Activated CD4-positive, alpha-beta T cell treated with anti-CD3 and anti-CD28 coated beads, Interleukin-2, amount 50 U/mL, for 24 hours (primary cell): ENCODE data around the gene CRYAB.
"Not testable (repeated sequence)": the region's sequence is repeated elsewhere in the genome, so short reads cannot be mapped to it uniquely, and the experiment has no call there.

Experiments used
- DNase-seq, 2 donors: peaks; one replicate each; pipeline ENCODE4 v3.0.0-alpha.2; 2020; ENCODE audit warnings: low read depth in 1 of 2, low spot score in 1 of 2

Gene CRYAB

DNA sequence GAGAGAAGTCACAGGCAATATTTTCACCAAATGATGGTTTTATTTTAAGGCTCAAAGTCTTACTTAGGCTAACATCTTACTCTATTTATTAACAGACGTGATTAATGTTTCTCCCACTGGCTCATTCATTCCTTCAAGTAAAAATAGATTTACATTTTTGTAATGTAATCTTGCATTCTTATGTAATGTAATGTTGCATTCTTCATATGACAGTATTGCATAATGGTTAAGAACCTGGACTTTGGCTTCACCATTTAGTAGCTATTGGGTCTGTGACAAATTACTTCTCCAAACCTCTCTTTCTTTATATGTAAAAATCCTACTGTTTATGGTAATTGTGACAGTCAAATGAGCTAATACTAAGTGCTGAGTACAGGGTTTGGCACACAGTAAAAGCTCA is 22.3 kb upstream of the CRYAB start:
- no peak for DNase-seq

- DNase-seq: not testable (repeated sequence)
Measured at GRCh38 chr11:111933176-111933575, 21.6 kb upstream of the CRYAB start.

DNA sequence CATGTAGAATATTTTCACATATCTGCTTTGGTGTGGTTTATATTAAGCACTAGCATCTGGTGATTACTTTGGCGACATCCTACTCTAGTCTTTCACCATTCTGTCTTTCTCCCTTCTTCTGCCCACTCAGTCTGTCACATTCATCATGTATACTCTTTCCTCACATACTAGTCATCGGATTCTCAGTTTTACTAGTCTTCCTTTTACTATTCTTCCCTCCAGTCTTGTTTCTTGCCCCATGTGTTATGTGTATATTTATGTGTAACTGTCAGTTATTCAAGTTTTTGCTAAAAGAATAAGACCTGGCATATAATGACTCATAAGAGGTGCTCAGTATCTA is 21.0 kb upstream of the CRYAB start:
- DNase-seq: no peak

- DNase-seq: no peak
Measured at GRCh38 chr11:111930472-111930871, 18.9 kb upstream of the CRYAB start.

GRCh38 chr11:111926505-111927391 is 15.2 kb upstream of the CRYAB start:
- peak; percentile 88 to 92 for DNase-seq

- DNase-seq: no peak
Measured at GRCh38 chr11:111925953-111926352, 14.4 kb upstream of the CRYAB start.

GRCh38 chr11:111923951-111924350 is 12.4 kb upstream of the CRYAB start:
- no peak for DNase-seq

GRCh38 chr11:111923351-111923788 is 11.8 kb upstream of the CRYAB start:
- DNase-seq: no peak

- DNase-seq: no peak
Measured at GRCh38 chr11:111922803-111923202, 11.2 kb upstream of the CRYAB start.

DNA sequence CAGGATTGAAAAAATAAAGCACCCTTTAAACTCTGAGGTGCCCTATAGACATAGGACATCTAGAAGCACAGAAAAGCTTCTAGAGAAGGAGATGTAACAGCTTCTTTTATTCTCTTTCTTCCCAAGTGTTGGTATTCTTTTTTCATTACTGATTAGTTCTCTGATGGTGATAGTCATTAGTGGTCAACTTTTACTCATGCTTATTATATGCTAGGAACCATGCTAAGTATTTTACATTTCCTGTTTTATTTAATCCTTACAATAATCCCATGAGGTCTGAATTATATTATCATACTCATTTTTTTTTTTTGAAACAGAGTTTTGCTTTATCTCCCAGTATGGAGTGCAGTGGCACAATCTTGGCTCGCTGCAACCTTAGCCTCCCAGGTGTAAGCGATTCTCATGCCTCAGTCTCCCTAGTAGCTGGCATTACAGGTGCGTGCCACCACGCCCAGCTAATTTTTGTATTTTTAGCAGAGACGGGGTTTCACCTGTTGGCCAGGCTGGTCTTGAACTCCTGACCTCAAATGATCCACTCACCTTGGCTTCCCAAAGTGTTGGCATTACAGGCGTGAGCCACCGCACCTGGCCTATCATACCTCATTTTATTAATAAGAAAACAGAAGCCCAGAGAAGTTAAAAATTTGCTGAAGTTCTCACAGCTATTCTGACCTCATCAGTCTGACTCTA is 10.1 kb upstream of the CRYAB start:
- no peak for DNase-seq

DNA sequence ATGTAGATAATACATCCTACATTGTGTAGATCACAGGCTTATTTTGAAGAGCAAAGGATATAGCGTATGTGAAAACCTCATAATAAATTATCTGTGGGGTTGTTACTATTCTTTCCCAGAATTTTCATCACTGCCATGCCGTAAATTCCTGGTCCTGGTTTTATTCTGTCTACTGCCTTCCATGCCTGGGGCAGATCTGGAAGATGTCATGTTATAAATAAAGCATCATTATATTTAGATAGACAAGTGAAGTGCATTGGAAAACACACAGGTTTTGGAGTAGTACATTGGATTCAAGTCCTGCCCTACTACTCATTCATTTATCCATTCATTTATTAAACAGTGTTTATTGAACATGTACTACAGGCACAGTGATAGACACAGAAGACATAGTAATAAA is 9.3 kb upstream of the CRYAB start:
- DNase-seq: no peak

GRCh38 chr11:111918390-111919256 is 7.1 kb upstream of the CRYAB start, which contains the start of gene C11orf52:
C11orf52 (plus strand) TSS chr11:111918913; CDS start chr11:111918973, 60 bp downstream.
- DNase-seq: no peak

DNA sequence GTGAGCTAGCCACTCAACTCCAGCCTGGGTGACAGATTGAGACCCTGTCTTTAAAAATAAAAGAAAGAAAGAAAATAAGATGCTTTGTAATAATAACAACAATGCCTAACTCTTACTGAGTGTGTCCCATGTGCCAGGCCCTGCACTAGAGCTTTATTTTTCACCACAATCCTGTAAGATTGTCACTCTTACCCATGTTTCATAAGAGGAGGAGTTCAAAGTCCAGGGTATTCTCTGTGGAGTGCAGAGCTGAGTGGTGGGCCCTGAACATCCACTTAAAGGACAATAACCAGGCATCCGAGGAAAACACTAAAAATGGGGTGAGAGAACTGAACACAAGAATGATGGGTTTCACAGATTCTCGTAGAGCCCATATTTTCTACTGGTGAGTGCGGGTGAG is 6.2 kb upstream of the CRYAB start:
- no peak for DNase-seq

GRCh38 chr11:111917312-111917711 is 5.7 kb upstream of the CRYAB start:
- DNase-seq: no peak

- DNase-seq: no peak
Measured at GRCh38 chr11:111916768-111917167, 5.2 kb upstream of the CRYAB start.

GRCh38 chr11:111913997-111914396 is 2.4 kb upstream of the CRYAB start:
- DNase-seq: no peak

DNA sequence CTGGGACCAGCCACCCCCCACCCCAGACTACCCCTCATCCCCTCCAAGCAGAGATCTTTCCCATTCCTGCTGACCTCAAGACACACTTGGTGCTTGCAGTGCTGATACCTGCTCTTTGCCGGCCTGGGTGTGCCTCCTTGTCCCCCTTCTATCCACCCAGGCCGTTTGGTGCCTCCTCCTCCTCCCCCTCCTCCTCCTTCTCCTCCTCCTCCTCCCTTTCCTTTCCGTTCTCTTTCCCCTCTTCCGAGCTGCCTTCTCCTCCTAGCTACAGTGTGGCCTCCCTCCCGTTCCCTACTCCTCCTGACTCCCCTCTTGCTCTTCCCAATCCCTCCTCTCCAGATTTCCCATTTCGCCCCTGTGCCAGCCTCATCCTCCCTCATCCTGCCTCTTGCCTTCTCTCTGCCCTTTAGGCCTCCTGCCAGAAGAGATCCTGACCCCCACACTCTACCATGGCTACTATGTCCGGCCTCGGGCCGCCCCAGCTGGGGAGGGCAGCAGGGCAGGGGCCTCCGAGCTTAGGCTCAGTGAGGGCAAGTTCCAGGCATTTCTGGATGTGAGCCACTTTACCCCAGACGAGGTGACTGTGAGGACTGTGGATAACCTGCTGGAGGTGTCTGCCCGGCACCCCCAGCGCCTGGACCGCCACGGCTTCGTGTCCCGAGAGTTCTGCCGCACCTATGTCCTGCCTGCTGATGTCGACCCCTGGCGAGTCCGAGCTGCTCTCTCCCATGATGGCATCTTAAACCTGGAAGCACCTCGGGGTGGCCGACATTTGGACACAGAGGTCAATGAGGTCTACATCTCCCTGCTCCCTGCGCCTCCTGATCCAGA is 1.7 kb upstream of the CRYAB start:
- DNase-seq: no peak

DNA sequence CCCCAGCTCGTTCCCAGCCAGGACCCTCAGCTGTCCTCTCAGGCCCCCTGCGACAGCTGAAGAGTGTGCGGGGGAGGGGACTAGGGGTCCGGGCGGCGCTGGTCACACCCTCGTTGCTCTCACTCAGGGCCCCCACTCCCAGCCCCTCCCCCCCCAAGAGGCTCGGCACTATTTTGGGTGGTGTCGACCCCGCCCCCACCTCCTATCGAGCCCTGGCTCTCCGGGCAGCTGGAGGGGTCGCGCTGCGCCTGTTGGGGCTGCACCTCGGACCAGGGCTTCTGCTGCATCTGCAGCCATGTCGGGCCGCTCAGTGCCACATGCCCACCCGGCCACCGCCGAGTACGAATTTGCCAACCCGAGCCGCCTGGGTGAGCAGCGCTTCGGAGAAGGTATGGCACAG is 965 bp upstream of the CRYAB start, which contains the start of gene HSPB2:
Gene HSPB2, plus strand, starts transcription at position 200 of the 400 bp plus-strand sequence. Its CDS starts 96 bp downstream, at position 296.
- DNase-seq: no peak

DNA sequence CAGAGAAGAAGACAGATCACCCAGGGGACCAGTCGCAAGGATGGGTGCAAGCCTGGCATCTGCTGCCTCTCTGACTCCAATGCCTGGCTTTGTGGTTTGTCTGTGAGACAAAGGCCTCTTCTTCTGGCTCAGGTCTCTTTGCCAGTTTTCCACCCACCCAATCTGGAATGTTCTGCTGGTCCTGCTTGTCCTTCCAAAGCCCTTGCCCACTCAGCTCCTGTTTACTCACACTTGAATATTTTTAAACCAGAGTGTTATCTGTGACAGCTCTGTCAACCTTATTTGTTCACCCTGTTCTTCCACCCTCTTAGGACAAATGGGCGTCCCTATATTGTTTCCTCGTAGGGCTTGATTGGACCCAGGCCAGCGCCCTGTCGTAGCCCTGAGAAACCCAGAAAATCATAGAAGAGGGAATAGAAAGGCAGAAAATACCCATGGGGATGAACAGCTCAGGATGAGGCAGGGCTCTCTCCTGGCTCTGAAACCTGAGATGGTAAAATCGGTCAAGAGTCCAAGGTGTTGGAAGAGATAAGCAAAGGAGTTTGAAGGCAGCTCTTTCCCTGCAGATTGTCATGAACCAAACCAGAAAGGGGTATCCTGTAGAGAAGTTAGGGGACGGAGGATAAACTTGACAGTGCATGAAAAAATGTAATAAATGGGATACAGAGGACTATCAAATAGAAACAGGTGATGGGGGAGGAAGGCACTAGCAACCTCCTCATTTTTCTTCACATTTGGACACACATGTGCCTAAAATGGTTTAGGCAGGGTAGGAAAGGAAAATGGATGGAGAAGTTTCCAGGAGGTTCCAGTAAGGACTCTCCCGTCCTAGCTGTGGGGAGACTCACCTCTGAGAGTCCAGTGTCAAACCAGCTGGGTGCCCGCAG is 651 bp downstream of the CRYAB start:
- no peak for DNase-seq
